ENCODE measurements around the gene UBFD1. TPM values are rescaled to one million over a fixed set of nuclear protein-coding genes. Genes with fewer than 3 reads are reported as not detected.

Gene UBFD1
- total RNA-seq, 4 donors from 2014 or later, result 39.1 to 86.8 (median 65.5) TPM

DNA sequence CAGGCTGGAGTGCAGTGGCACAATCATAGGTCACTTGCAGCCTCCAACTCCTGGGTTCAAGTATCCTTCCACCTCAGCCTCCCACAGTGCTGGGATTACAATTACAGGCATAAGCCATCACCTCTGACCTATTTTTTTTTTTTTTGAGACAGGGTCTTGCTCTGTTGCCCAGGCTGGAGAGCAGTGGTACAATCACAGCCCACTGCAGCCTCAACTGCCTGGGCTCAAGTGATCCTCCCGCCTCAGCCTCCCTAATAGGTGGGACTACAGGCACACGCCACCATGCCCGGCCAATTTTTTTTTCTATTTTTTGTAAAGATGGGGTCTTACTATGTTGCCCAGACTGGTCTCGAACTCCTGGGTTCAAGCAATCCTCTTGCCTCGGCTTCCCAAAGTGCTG is 41.6 kb upstream of the UBFD1 start:
- no peak for DNase-seq (ENCODE audit: extremely low spot score)
- TF ChIP-seq POLR2A (IDR thresholded peaks at IDR 0.05; ENCODE audit: low read depth) (no peak), POLR2AphosphoS5 (IDR thresholded peaks at IDR 0.05) (no peak), EP300 (IDR thresholded peaks at IDR 0.05) (no peak)
- TF ChIP-seq, protein P1, sequence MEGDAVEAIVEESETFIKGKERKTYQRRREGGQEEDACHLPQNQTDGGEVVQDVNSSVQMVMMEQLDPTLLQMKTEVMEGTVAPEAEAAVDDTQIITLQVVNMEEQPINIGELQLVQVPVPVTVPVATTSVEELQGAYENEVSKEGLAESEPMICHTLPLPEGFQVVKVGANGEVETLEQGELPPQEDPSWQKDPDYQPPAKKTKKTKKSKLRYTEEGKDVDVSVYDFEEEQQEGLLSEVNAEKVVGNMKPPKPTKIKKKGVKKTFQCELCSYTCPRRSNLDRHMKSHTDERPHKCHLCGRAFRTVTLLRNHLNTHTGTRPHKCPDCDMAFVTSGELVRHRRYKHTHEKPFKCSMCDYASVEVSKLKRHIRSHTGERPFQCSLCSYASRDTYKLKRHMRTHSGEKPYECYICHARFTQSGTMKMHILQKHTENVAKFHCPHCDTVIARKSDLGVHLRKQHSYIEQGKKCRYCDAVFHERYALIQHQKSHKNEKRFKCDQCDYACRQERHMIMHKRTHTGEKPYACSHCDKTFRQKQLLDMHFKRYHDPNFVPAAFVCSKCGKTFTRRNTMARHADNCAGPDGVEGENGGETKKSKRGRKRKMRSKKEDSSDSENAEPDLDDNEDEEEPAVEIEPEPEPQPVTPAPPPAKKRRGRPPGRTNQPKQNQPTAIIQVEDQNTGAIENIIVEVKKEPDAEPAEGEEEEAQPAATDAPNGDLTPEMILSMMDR (IDR thresholded peaks at IDR 0.05), result no peak
- Histone ChIP-seq H3K9me3 (no peaks in the 10 kb centered on the region), H3K27me3 (no peaks in the 10 kb centered on the region), H3K4me1 (peaks cover 0 to 3% (median 2%) of the 10 kb centered on the region in 4 donors), H3K27ac (replicated peaks in 1 of 4) (no peak overlapping the region), H3K4me3 (no peak overlapping the region), H3K36me3 (peaks cover 0 to 23% (median 11%) of the 10 kb centered on the region in 4 donors)
- intact Hi-C loops (cut with DNase I), result no loop called here
- WGBS, result 97% methylated on average over 5 of the region's 5 CpGs

DNA sequence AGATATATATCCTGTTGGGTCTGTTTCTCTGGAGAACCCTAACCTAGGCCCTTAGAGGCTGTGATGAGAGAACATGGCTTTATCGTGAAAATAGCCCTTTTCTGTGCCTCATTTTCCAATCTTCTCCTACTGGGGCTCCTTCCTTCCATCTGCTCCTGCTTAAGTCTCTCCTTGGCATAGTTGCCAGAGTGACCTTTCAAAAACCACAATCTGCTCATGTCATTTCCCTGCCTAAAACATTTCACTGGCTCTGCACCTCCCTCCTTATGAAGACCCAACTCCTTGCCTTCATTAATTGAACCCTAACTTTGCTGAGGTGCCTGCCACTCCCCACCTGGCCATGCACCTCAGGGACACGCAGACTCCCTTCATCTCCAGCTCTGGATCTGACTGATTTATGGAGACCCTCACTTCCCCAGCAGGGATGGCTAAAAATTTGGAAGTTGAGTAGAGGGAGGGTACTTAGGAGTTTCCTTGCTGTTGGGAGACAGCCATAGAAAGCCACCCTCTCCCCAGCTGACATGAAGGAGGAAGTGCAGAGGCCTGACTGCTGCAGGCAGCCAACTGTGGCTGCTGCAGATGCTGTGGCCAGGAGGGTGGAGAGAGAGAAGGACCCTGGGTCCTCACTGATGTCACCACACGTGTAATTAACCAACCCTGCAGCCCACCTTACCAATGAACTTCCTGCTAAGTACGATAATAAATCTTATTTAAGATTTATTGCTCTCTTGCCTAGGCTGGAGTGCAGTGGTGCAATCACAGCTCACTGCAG is 41.0 kb upstream of the UBFD1 start:
- DNase-seq (ENCODE audit: extremely low spot score), result no peak
- Histone ChIP-seq H3K27me3 (no peaks in the 10 kb centered on the region), H3K4me1 (no peaks in the 10 kb centered on the region), H3K36me3 (peaks cover 0 to 30% (median 18%) of the 10 kb centered on the region in 4 donors), H3K9me3 (no peaks in the 10 kb centered on the region), H3K4me3 (no peak overlapping the region), H3K27ac (replicated peaks in 1 of 4) (no peak overlapping the region)
- no peak for TF ChIP-seq POLR2AphosphoS5 (IDR thresholded peaks at IDR 0.05)
- no peak for TF ChIP-seq POLR2A (IDR thresholded peaks at IDR 0.05; ENCODE audit: low read depth)
- TF ChIP-seq, protein P1 (IDR thresholded peaks at IDR 0.05), result no peak
- TF ChIP-seq EP300 (IDR thresholded peaks at IDR 0.05), result no peak
- 72% methylated on average over 4 of the region's 4 CpGs for WGBS
- intact Hi-C loops (cut with DNase I), result no loop called here

DNA sequence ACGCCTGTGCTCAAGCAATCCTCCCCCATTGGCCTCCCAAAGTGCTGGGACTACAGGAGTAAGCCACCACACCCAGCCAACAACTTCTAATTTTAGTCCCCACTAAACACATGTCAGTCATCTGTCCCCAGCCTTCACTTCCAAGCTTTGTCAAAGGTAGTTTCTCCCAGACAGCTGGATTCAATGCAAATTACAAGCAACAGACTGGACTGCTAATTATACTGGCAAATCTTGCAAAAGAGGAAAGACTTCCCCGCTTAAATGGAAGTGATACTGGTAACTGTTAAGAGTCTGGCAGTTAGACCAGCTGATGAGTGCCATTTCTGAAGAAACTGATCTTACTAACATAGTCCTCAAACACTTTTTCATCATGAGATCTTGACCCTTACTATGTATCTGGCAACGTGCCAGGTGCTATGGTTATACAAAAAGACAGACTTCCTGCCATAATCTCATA is 39.1 kb upstream of the UBFD1 start:
- no peaks in the 10 kb centered on the region for H3K27me3 ChIP-seq
- H3K4me3 ChIP-seq, result no peak overlapping the region
- 69% methylated on average over 3 of the region's 3 CpGs for WGBS
- no peaks in the 10 kb centered on the region for H3K9me3 ChIP-seq
- H3K4me1 ChIP-seq, result no peaks in the 10 kb centered on the region
- peaks cover 9 to 49% (median 37%) of the 10 kb centered on the region in 4 donors for H3K36me3 ChIP-seq
- TF ChIP-seq, protein P1 (IDR thresholded peaks at IDR 0.05), result no peak
- TF ChIP-seq POLR2AphosphoS5 (IDR thresholded peaks at IDR 0.05) (no peak), EP300 (IDR thresholded peaks at IDR 0.05) (no peak), POLR2A (IDR thresholded peaks at IDR 0.05; ENCODE audit: low read depth) (no peak)
- intact Hi-C loops (cut with DNase I), result no loop called here
- no peak overlapping the region for H3K27ac ChIP-seq (replicated peaks in 1 of 4)
- DNase-seq (ENCODE audit: extremely low spot score), result no peak

DNA sequence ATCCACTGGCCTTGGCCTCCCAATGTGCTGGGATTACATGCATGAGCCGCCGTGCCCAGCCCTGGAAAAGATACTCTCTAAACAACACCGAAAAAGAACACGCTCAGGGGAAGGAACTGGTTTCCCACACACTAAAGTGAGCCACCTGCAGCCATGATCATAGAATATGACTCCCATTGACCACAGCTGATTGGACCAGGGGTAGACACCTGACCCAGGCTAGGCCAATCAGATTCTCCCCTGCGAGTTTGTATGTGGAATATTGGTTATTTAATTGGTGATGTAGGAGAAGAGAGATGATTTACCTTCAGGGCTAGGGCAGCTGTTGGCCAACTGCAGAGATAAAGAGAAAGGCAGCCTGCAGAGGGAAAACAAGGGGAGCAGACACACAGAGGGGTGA is 38.2 kb upstream of the UBFD1 start:
- no peaks in the 10 kb centered on the region for H3K27me3 ChIP-seq
- WGBS, result 97% methylated on average over 5 of the region's 5 CpGs
- H3K4me1 ChIP-seq, result no peaks in the 10 kb centered on the region
- H3K27ac ChIP-seq (replicated peaks in 1 of 4), result no peak overlapping the region
- H3K4me3 ChIP-seq, result no peak overlapping the region
- no peak for DNase-seq (ENCODE audit: extremely low spot score)
- peaks cover 18 to 55% (median 45%) of the 10 kb centered on the region in 4 donors for H3K36me3 ChIP-seq
- intact Hi-C loops (cut with DNase I), result no loop called here
- no peak for TF ChIP-seq POLR2A (IDR thresholded peaks at IDR 0.05; ENCODE audit: low read depth)
- no peaks in the 10 kb centered on the region for H3K9me3 ChIP-seq

DNA sequence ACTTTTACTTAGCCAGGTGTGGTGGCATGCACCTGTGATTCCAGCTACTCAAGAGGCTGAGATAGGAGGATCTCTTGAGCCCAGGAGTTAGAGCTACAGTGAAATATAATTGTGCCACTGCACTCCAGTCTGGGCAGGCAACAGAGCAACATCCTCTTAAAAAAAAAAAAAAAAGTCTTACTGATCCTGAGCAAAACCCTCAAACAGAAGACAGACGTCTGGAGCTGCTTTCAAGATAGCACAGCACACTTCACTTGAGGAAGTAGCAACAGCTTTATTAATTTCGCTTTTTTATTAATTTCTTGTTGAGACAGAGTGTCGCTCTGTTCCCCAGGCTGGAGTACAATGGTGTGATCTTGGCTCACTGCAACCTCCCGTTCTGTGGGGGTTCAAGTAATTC is 37.0 kb upstream of the UBFD1 start:
- no peak overlapping the region for H3K27ac ChIP-seq (replicated peaks in 1 of 4)
- H3K36me3 ChIP-seq, result peaks cover 30 to 59% (median 53%) of the 10 kb centered on the region in 4 donors

More for the DNA sequence above, 37.0 kb upstream of the UBFD1 start:
- 75% methylated on average over 4 of the region's 4 CpGs for WGBS
- DNase-seq (ENCODE audit: extremely low spot score), result no peak
- H3K27me3 ChIP-seq, result no peaks in the 10 kb centered on the region
- H3K4me1 ChIP-seq, result no peaks in the 10 kb centered on the region
- H3K4me3 ChIP-seq, result no peak overlapping the region
- no peaks in the 10 kb centered on the region for H3K9me3 ChIP-seq
- no peak for TF ChIP-seq POLR2A (IDR thresholded peaks at IDR 0.05; ENCODE audit: low read depth)
- intact Hi-C loops (cut with DNase I), result no loop called here

Data from esophagus muscularis mucosa (tissue), 4 donors.